Activated CD8-positive, alpha-beta T cell treated with anti-CD3 and anti-CD28 coated beads for 36 hours (primary cell): ENCODE data around the gene HLA-DQA1. TPM values are rescaled to one million over a fixed set of nuclear protein-coding genes. Genes with fewer than 3 reads are reported as not detected.

ENCODE experiments used
- ATAC-seq: fragments of 200-7000 bp; cut with Tn5 transposase; one replicate; pipeline ENCODE4 v1.10.0; 2021; ENCODE audit warnings: mild to moderate bottlenecking, moderate library complexity
- CTCF ChIA-PET: fragments of 350-600 bp; sonication (Branson Sonifier 250); formaldehyde crosslinking; loops from one replicate; lab custom pipeline; 2021; ENCODE audit warnings: antibody characterized with exemption; lab: Charles Lee
- POLR2A ChIA-PET: fragments of 350-600 bp; sonication (Branson Sonifier 250); formaldehyde crosslinking; loops from one replicate; lab custom pipeline; 2021; ENCODE audit warnings: antibody characterized with exemption; lab: Charles Lee
- DNase-seq: peaks from one replicate; pipeline ENCODE4 v3.0.0-alpha.2; 2020
- H3K27ac Mint-ChIP-seq: one replicate; pipeline ENCODE4 v1.8.0; 2021; ENCODE audit warnings: mild to moderate bottlenecking, mixed read lengths
- H3K27me3 Mint-ChIP-seq: one replicate; pipeline ENCODE4 v1.8.0; 2021; ENCODE audit warnings: mixed read lengths
- H3K36me3 Mint-ChIP-seq: one replicate; pipeline ENCODE4 v1.8.0; 2021; ENCODE audit warnings: low read depth, mixed read lengths
- H3K4me1 Mint-ChIP-seq: one replicate; pipeline ENCODE4 v1.8.0; 2021; ENCODE audit warnings: low read depth, mixed read lengths
- H3K4me3 Mint-ChIP-seq: one replicate; pipeline ENCODE4 v1.8.0; 2021; ENCODE audit warnings: mild to moderate bottlenecking, moderate library complexity, mixed read lengths
- H3K9me3 Mint-ChIP-seq: one replicate; pipeline ENCODE4 v1.8.0; 2021; ENCODE audit warnings: mixed read lengths
- intact Hi-C: fragments of 100-400 bp; cut with micrococcal nuclease; formaldehyde crosslinking; loops from one replicate; pipeline ENCODE4 v1.10.0; 2022
- total RNA-seq, 2 experiments: library from RNA; stranded (reverse); gene quantifications; one replicate each; pipeline ENCODE4 v1.2.3, GENCODE V29; 2021
- TF ChIP-seq, protein P1 (sequence below): fragments of 200-600 bp; IDR thresholded peaks from one replicate; pipeline ENCODE4 v1.8.0; 2022; ENCODE audit warnings: antibody characterized with exemption, mild to moderate bottlenecking

The HLA-DQA1 gene
- total RNA-seq, 2 experiments from 2014 or later, result 3.4 to 3.9 TPM

DNA sequence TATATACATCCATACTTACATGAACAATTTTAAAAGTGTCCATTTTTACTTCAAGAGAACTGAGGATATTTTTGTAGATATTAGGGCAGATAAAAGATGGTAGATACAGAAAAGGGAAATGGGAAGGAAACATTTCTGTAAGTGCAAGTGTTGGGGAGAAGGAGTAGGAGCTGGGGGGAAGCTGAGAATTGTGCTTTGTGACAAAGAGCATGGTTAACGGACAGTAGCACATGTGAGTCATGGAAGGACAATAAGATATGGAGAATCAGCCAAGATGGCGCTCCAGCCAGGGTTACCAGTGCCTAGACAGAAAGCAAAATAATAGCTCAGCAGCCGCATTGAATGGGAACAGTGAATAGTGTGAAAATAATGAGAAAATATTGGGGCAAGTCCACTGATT, 34.8 kb upstream of the HLA-DQA1 start:
- ATAC-seq (no peak), DNase-seq (no peak)
- intact Hi-C loops, result no loop called here
- Mint-ChIP-seq H3K9me3 (peaks cover 12% of the 10 kb centered on the region), H3K4me1 (peaks cover 21% of the 10 kb centered on the region), H3K36me3 (peaks cover 2% of the 10 kb centered on the region), H3K27ac (no peak overlapping the region), H3K4me3 (no peak overlapping the region), H3K27me3 (peaks cover 2% of the 10 kb centered on the region)
- POLR2A ChIA-PET, result no interaction called here
- TF ChIP-seq, protein P1, sequence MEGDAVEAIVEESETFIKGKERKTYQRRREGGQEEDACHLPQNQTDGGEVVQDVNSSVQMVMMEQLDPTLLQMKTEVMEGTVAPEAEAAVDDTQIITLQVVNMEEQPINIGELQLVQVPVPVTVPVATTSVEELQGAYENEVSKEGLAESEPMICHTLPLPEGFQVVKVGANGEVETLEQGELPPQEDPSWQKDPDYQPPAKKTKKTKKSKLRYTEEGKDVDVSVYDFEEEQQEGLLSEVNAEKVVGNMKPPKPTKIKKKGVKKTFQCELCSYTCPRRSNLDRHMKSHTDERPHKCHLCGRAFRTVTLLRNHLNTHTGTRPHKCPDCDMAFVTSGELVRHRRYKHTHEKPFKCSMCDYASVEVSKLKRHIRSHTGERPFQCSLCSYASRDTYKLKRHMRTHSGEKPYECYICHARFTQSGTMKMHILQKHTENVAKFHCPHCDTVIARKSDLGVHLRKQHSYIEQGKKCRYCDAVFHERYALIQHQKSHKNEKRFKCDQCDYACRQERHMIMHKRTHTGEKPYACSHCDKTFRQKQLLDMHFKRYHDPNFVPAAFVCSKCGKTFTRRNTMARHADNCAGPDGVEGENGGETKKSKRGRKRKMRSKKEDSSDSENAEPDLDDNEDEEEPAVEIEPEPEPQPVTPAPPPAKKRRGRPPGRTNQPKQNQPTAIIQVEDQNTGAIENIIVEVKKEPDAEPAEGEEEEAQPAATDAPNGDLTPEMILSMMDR, result no peak
- CTCF ChIA-PET, result no interaction called here

DNA sequence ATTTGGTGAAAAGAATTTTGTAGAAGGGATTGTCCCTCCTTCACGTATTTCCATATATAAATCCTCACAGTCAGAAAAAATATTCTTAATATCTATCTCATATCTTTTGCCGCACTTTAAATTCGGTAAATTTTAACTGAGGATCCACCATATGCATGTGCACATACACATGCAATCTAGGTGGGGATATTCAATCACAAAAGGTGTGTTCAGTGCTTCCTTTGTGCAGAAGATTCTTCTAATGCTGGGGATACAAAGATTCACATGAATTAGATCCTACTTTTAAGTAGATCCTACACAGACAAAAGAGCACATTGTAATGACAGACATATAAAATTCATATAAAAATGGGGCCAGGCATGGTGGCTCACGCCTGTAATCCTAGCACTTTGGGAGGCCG, 34.0 kb upstream of the HLA-DQA1 start:
- Mint-ChIP-seq H3K27me3 (peaks cover 2% of the 10 kb centered on the region), H3K4me1 (peaks cover 26% of the 10 kb centered on the region), H3K36me3 (peaks cover 2% of the 10 kb centered on the region), H3K4me3 (no peak overlapping the region), H3K9me3 (peaks cover 12% of the 10 kb centered on the region), H3K27ac (peak overlapping the region; percentile 7)
- ChIA-PET CTCF (interaction anchor here (1.1 to 1.3 kb wide), 2 partner anchors 20 to 89 kb away, joined by 3 read pairs; no protein-coding TSS in a partner anchor), POLR2A (no interaction called here)
- TF ChIP-seq, protein P1, result no peak
- DNase-seq (no peak), ATAC-seq (no peak)
- intact Hi-C loops, result no loop called here

DNA sequence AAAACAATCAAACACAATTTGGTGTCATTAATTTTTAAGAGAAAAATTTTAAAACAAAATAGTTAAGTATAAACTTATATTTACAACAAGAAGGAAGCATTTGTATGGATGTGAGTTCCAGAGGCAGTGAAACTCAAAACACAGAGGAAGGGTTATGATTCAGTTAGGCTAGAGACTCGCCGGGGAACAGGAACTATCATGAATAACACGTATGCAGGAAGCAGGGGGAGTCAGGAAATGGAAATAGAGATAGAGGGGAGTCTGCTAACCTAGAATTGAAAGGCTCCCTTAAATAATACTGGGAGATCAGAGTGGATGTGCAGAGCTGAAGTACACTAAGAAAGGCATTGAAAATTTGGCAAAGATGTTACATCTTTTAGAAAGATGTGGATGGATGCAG, 33.3 kb upstream of the HLA-DQA1 start:
- CTCF ChIA-PET, result interaction anchor here (1.1 to 1.3 kb wide), 2 partner anchors 19 to 88 kb away, joined by 3 read pairs; no protein-coding TSS in a partner anchor
- peak overlapping the region; percentile 30 for H3K4me3 Mint-ChIP-seq
- H3K27ac Mint-ChIP-seq, result peak overlapping the region; percentile 79
- DNase-seq (no peak), ATAC-seq (peak; percentile 69)
- POLR2A ChIA-PET, result no interaction called here
- H3K9me3 Mint-ChIP-seq, result peaks cover 12% of the 10 kb centered on the region
- peaks cover 29% of the 10 kb centered on the region for H3K4me1 Mint-ChIP-seq
- peaks cover 2% of the 10 kb centered on the region for H3K36me3 Mint-ChIP-seq
- TF ChIP-seq, protein P1, result no peak
- intact Hi-C loops, result no loop called here
- peaks cover 2% of the 10 kb centered on the region for H3K27me3 Mint-ChIP-seq

DNA sequence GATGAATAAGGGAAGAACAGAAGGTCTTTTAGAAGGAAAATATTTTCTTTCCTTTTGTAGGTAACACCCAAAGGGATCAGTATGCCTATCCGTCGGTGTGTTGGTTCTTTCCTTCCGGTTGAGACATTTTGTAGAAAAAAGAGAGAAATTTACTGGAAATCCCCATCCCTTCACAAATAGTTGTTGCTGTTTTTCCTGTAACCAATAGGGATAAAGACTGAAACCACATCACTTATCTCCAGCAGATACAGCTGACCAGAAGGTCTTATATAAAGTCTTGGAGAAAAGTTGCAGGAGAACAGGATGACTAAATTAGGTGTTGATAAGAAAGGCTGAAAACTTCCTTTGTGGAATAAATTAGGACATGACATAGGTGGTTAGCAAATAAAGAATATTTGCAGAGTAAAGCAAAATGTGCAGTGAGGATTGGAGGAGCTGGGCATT, 32.8 kb upstream of the HLA-DQA1 start:
- ChIA-PET POLR2A (interaction anchor here (0.7 kb wide), 1 partner anchor 1042 kb away, joined by 3 read pairs; no protein-coding TSS in a partner anchor), CTCF (interaction anchor here (1.3 kb wide), 1 partner anchor 18 kb away, joined by 3 read pairs; no protein-coding TSS in a partner anchor)
- TF ChIP-seq, protein P1, result no peak
- H3K4me3 Mint-ChIP-seq, result peak overlapping the region; percentile 30
- ATAC-seq, result peak; percentile 65
- peaks cover 29% of the 10 kb centered on the region for H3K4me1 Mint-ChIP-seq
- H3K9me3 Mint-ChIP-seq, result peaks cover 10% of the 10 kb centered on the region
- peaks cover 2% of the 10 kb centered on the region for H3K27me3 Mint-ChIP-seq
- H3K27ac Mint-ChIP-seq, result peak overlapping the region; percentile 79
- intact Hi-C loops, result no loop called here
- peaks cover 2% of the 10 kb centered on the region for H3K36me3 Mint-ChIP-seq
- DNase-seq, result no peak

DNA sequence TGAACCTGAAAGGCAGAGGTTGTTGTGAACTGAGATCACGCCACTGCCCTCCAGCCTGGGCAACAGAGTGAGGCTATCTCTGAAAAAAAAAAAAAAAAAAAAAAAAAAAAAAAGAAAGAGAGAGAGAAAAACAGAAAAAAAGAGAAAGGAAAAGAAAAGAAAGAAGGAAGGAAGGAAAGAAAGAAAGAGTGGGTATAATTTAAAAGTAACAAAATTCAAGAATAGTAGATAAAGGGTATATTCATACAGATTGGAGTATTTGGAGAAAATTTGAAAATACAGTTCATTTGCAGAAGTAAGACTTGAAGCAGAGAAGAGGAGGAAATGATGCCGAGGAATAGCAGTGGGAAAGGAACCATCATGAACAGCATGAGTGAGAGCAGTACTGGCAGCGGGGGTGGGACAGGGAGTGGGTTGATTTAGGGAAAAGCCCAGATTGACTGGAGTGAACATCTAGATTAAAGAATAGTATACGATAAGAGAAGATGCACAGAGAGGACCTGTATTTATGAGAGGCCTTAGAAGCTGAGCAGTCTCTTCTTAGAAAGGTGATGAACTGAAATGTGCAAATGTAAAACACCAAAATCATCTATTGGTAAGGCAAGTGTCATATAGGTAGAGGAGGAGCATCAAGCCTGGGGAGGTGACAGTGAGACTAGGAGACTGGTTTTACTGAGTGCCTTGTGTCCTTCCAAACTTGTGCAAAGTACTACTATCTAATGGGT, 29.8 kb upstream of the HLA-DQA1 start:
- intact Hi-C loops, result no loop called here
- Mint-ChIP-seq H3K36me3 (peaks cover 2% of the 10 kb centered on the region), H3K27ac (no peak overlapping the region), H3K4me1 (peaks cover 32% of the 10 kb centered on the region), H3K9me3 (peaks cover 8% of the 10 kb centered on the region), H3K4me3 (no peak overlapping the region), H3K27me3 (peaks cover 3% of the 10 kb centered on the region)
- TF ChIP-seq, protein P1, result no peak
- POLR2A ChIA-PET, result no interaction called here
- CTCF ChIA-PET, result interaction anchor here (0.8 kb wide), 1 partner anchor 15 kb away, joined by 3 read pairs; no protein-coding TSS in a partner anchor
- ATAC-seq (no peak), DNase-seq (no peak)
